Keratinocyte (primary cell): ENCODE data around the gene CHMP2A.

Experiments
- CTCF ChIP-seq, 3 experiments: IDR thresholded peaks in 1 of 3; conservative IDR thresholded peaks in 1 of 3; optimal IDR thresholded peaks in 1 of 3; 2 replicates in 2 of 3; 3 replicates in 1 of 3; pipeline versions ENCODE3 to v1.5.1; 2011; ENCODE audit warnings: low read length in 3 of 3, mild to moderate bottlenecking in 3 of 3, moderate library complexity in 2 of 3, control low read depth in 1 of 3, inconsistent platforms in 1 of 3; ENCODE audit not compliant: insufficient read depth in 2 of 3; ENCODE audit errors: extremely low read depth in 1 of 3
- EZH2 ChIP-seq: IDR thresholded peaks from one replicate; pipeline ENCODE4 v1.6.1; 2012; ENCODE audit warnings: inconsistent platforms, mild to moderate bottlenecking, low read length, moderate library complexity

DNA sequence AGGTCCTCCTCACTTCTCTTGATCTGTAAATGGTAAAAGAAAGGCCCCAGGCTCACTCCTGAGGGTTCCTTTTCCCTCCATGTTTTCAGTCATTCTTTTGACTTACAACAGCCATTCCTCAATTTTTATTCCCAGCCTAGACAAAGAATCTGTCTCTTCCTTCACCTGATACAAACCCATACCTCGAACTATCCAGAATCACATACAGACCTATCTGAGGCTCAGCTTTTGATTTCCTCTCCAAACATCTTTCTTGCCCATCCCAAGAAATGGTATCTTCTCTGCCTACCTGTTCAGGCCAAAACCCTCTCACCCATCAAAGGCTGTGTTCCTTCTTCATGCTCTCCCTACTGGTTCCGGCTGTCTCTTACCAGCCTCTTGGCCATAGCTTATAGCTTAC, 2.2 kb downstream of the CHMP2A start:
- TF ChIP-seq CTCF (optimal IDR thresholded peaks at IDR 0.05 in 1 of 3, IDR thresholded peaks at IDR 0.05 in 1 of 3, conservative IDR thresholded peaks at IDR 0.05 in 1 of 3; ENCODE audit: extremely low read depth in 1 of 3, insufficient read depth in 2 of 3, low read length in 3 of 3): no peak
- TF ChIP-seq EZH2: no peak
